Lung (tissue), 12 donors: ENCODE data around the gene BPIFB3. TPM values are rescaled to one million over a fixed set of nuclear protein-coding genes. Genes with fewer than 3 reads are reported as not detected.

Experiments used
- ATAC-seq: fragments of 200-7000 bp; cut with Tn5 transposase; one replicate; pipeline ENCODE4 v1.9.1; 2020; ENCODE audit warnings: moderate number of reproducible peaks; ENCODE audit not compliant: insufficient read depth, low FRiP score
- DNase-seq, 3 donors: peaks; one replicate each; pipeline ENCODE4 v3.0.0-alpha.2; 2013 to 2017
- H3K27ac ChIP-seq, 2 donors: one replicate each; pipeline ENCODE4 v1.5.1; 2013; ENCODE audit warnings: mild to moderate bottlenecking in 2 of 2, moderate library complexity in 2 of 2, control low read depth in 1 of 2, inconsistent platforms in 1 of 2, low read depth in 1 of 2, low read length in 1 of 2
- H3K27me3 ChIP-seq, 3 donors: one replicate each; pipeline ENCODE4 v1.5.1; 2013; ENCODE audit warnings: low read length in 2 of 3; ENCODE audit not compliant: control insufficient read depth in 3 of 3, insufficient read depth in 3 of 3
- H3K36me3 ChIP-seq, 4 donors: one replicate each; pipeline ENCODE4 v1.5.1; 2013; ENCODE audit warnings: low read length in 4 of 4, mild to moderate bottlenecking in 1 of 4, moderate library complexity in 1 of 4; ENCODE audit not compliant: control insufficient read depth in 4 of 4, insufficient read depth in 4 of 4
- H3K4me1 ChIP-seq, 5 donors: one replicate each; pipeline ENCODE4 v1.5.1; 2013; ENCODE audit warnings: low read length in 5 of 5, mild to moderate bottlenecking in 2 of 5, moderate library complexity in 1 of 5; ENCODE audit not compliant: control insufficient read depth in 5 of 5, insufficient read depth in 5 of 5
- H3K4me3 ChIP-seq: one replicate; pipeline ENCODE4 v1.5.1; 2013; ENCODE audit warnings: mild to moderate bottlenecking, control low read depth, moderate library complexity
- H3K9ac ChIP-seq, 2 donors: one replicate each; pipeline ENCODE4 v1.5.1; 2013; ENCODE audit warnings: low read length in 2 of 2, control low read depth in 1 of 2; ENCODE audit not compliant: insufficient read depth in 1 of 2
- H3K9me3 ChIP-seq, 4 donors: one replicate each; pipeline ENCODE4 v1.5.1; 2013; ENCODE audit warnings: low read length in 3 of 4, mild to moderate bottlenecking in 1 of 4, moderate library complexity in 1 of 4; ENCODE audit not compliant: control insufficient read depth in 4 of 4, insufficient read depth in 3 of 4
- WGBS, 2 donors: extraction: QIAGEN DNeasy Blood & Tissue Kit; methylation state at CpG; one replicate each; pipeline ENCODE4 v1.1.7; 2013; 5-methylcytosine and 5-hydroxymethylcytosine counted together
- polyA plus RNA-seq, 2 donors: library from polyadenylated mRNA; stranded (reverse); fragments of 200-250 nt; gene quantifications; one replicate each; pipeline ENCODE4 v1.2.1, GENCODE V29; 2013
- total RNA-seq, 2 donors: library from RNA; depleted of rRNA in 1 of 2; stranded (reverse); fragments of >200 nt in 1 of 2; gene quantifications; one replicate each; pipeline ENCODE4 v1.2.1, GENCODE V29; 2014 to 2021
- TF ChIP-seq, protein P1 (sequence below): IDR thresholded peaks from 2 replicates; pipeline ENCODE4 v1.5.1; 2012; ENCODE audit warnings: mild to moderate bottlenecking; ENCODE audit errors: control extremely low read depth, extremely low read depth
- donor health status: control.
- donor health status: control.
- donor health status: Bipolar disorder and iron deficiency.
- donor health status: healthy.
- donor health status: DM: yes; HTN: yes; CAD: no.

BPIFB3 gene
- total and polyA plus RNA-seq, 4 donors, result not detected

DNA sequence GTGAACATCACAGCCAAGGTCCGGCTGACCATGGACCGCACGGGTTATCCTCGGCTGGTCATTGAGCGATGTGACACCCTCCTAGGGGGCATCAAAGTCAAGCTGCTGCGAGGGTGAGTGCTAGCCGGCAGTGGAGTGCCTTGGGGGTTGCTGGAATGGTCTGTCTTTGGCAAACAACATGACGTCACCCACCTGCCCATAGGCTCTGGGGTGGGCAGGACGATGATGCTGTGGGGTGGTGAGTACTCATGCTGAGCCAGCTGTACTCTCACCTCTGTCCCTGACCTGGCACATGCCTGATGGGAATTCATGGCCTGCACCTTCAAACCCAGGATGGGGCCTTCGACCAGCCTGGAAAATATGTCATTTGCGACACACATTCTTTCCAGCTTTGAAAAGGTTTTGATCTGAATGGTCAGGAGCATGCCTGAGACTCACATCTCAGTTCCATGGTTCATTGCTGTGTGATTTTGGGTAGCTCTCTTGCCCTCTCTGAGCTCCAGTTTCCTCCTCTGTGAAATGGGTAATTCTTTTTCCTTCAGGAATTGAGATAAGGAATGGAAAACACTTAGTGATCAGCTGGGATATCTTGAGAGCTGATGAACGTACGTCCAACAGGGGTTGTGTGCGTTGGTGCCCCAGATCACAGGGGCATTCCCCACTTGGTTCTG, 32.5 kb downstream of the BPIFB3 start:
- no peaks in the 10 kb centered on the region for H3K36me3 ChIP-seq
- H3K27me3 ChIP-seq, result no peaks in the 10 kb centered on the region
- ATAC-seq (no peak), DNase-seq (no peak)
- H3K4me1 ChIP-seq, result no peaks in the 10 kb centered on the region
- TF ChIP-seq, protein P1, sequence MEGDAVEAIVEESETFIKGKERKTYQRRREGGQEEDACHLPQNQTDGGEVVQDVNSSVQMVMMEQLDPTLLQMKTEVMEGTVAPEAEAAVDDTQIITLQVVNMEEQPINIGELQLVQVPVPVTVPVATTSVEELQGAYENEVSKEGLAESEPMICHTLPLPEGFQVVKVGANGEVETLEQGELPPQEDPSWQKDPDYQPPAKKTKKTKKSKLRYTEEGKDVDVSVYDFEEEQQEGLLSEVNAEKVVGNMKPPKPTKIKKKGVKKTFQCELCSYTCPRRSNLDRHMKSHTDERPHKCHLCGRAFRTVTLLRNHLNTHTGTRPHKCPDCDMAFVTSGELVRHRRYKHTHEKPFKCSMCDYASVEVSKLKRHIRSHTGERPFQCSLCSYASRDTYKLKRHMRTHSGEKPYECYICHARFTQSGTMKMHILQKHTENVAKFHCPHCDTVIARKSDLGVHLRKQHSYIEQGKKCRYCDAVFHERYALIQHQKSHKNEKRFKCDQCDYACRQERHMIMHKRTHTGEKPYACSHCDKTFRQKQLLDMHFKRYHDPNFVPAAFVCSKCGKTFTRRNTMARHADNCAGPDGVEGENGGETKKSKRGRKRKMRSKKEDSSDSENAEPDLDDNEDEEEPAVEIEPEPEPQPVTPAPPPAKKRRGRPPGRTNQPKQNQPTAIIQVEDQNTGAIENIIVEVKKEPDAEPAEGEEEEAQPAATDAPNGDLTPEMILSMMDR, result no peak
- WGBS, 2 donors, result 79 to 88% methylated on average over 14 of the region's 14 CpGs
- H3K9me3 ChIP-seq, result no peaks in the 10 kb centered on the region
- H3K4me3 ChIP-seq, result no peak overlapping the region
- no peak overlapping the region for H3K27ac ChIP-seq
- no peak overlapping the region for H3K9ac ChIP-seq

DNA sequence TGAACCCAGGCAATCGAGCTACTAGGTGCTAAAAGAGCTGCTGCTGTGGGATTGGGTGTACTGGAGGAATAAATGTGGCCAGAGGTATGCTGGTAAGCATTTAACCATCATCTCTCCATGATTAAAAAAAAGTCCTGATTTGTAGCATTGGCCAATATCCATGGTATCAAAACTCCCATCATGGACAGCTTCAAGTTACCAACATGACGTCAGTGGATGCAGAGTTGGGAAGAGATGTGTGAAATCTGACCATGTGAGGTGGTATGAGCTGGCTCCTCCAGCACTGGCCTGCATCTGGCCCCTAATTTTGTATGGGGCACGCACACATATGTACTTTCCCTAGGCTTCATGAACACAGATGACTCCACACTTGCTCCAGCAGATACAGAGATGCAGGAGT, 37.4 kb downstream of the BPIFB3 start:
- Histone ChIP-seq H3K4me3 (no peak overlapping the region), H3K9ac (no peak overlapping the region), H3K27me3 (no peaks in the 10 kb centered on the region), H3K36me3 (no peaks in the 10 kb centered on the region), H3K9me3 (no peaks in the 10 kb centered on the region), H3K4me1 (no peaks in the 10 kb centered on the region), H3K27ac (no peak overlapping the region)
- DNase-seq, result no peak
- WGBS, 2 donors, result 76 to 83% methylated on average over 3 of the region's 3 CpGs
- TF ChIP-seq, protein P1, result no peak
- no peak for ATAC-seq

DNA sequence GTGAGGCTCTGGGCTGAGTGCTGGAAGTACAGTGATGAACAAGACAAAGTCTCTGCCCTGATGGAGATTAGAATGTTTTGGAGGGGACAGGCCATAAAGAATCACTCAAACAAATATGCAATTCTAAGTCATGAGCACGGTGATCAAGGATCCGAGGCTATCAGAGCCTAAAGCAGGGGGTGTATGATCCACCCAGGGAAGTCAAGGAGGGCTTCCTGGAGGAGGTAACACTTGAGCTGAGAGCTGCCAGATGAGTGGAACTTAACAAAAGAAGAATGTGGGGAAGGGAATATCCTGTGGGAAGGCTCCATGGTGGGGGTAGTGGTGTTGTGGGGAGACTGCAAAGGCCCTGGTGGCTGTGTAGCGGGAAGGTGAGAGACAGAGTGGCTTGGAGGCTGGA, 38.0 kb downstream of the BPIFB3 start:
- TF ChIP-seq, protein P1, result no peak
- no peak overlapping the region for H3K27ac ChIP-seq
- no peak for ATAC-seq

DNA sequence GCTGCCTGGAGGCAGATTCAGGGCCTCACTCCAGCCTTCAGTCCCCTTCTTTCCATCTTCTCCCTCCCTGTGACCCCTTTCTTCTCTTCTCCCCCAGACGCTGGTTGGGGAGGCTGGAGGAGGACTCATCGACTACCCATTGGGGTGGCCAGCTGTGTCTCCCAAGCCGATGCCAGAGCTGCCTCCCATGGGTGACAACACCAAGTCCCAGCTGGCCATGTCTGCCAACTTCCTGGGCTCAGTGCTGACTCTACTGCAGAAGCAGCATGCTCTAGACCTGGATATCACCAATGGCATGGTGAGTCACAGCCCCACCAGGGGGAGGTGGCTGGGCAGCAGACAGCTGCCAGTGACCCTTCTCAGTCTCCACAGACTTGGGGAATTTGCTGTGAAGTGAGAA, 38.7 kb downstream of the BPIFB3 start:
- TF ChIP-seq, protein P1, result no peak
- H3K27me3 ChIP-seq, result no peaks in the 10 kb centered on the region
- DNase-seq (no peak), ATAC-seq (no peak)
- H3K4me1 ChIP-seq, result no peaks in the 10 kb centered on the region
- no peaks in the 10 kb centered on the region for H3K36me3 ChIP-seq
- H3K9me3 ChIP-seq, result no peaks in the 10 kb centered on the region
- 85 to 88% methylated on average over 3 of the region's 3 CpGs for WGBS, 2 donors
- no peak overlapping the region for H3K9ac ChIP-seq
- no peak overlapping the region for H3K4me3 ChIP-seq
- no peak overlapping the region for H3K27ac ChIP-seq

More for the DNA sequence above, 38.0 kb downstream of the BPIFB3 start:
- whole genome bisulfite sequencing, 2 donors, result 79 to 92% methylated on average over 3 of the region's 3 CpGs
- Histone ChIP-seq H3K9ac (no peak overlapping the region), H3K4me3 (no peak overlapping the region), H3K4me1 (no peaks in the 10 kb centered on the region), H3K27me3 (no peaks in the 10 kb centered on the region), H3K36me3 (no peaks in the 10 kb centered on the region), H3K9me3 (no peaks in the 10 kb centered on the region)
- no peak for DNase-seq
